HG02981 (cell line): ENCODE measurements around the gene NSF.
"Not testable (repeated sequence)": the region's sequence is repeated elsewhere in the genome, so short reads cannot be mapped to it uniquely, and the experiment has no call there.

Source experiments
- ATAC-seq: cut with Tn5 transposase; IDR thresholded peaks from one replicate; pipeline ENCODE4 v1.9.1; 2021; ENCODE audit warnings: mild to moderate bottlenecking, moderate library complexity; ENCODE audit not compliant: unreplicated experiment

Gene NSF

DNA sequence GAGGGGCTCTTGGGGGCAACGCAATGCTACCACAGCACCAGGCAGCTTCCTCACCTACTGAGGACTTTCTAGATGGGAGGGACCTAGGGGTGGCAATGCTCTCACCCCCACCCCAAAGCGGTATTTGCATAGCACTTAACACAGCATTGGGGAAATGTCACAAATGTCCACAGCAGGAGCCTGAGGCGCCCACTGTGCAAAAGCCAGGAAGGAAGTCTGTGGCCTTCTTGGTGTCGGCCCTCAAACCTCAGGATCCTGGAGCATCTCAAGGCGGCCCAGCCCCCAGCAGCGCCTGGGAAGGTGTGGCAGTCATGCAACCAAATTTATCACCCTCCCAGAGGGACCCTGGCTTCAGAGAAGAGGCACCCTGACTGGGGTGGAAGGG lies 182.7 kb downstream of the NSF start:
- ATAC-seq: no peak

DNA sequence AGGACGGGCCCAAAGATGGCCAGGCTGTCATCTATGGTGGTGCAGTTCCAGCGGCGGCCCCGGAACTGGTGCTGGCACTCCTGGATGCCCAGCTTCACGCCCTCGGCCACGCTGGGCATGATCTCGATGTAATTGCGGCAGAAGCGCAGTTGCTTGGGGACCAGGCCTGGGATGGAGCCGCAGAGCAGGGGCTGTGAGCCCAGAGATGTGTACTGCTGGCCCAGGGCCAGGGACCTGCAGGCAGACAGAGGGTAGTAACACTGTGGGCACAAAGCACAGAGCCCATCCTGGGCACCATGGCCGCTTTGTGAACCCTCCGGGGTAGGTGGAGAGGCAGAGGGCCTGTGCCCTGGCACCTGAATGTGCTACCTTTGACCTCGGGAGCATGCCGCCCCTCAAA lies 183.2 kb downstream of the NSF start:
- no peak for ATAC-seq

DNA sequence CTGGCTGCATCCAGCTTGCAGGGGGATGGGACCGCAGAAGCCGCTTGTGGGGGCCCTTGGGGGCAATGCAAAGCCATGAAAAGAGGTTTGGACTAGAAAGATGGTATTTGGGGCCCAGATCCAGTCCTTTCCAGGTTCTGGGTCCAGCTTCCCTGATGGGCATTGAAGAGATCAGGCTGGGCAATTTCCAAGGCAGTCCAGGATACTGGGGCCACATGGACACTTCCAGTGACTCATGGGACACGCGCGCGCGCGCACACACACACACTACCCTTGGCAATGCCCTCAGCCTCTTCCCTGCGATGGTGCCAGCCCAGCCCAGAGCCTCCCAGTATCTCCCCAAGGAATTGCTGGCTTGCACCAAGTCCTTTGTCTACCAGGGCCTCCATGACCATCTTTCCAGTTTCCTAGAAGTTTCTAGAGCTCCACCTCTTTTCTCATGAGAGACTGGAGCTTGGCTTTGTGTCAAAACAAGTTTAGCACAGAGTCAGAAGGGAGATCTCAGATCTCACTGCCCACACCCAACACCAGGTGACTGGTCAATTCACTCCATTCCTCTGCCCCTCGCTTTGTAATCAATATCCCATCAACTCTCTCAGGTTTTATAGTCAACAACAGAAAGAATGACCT lies 183.8 kb downstream of the NSF start:
- no peak for ATAC-seq

DNA sequence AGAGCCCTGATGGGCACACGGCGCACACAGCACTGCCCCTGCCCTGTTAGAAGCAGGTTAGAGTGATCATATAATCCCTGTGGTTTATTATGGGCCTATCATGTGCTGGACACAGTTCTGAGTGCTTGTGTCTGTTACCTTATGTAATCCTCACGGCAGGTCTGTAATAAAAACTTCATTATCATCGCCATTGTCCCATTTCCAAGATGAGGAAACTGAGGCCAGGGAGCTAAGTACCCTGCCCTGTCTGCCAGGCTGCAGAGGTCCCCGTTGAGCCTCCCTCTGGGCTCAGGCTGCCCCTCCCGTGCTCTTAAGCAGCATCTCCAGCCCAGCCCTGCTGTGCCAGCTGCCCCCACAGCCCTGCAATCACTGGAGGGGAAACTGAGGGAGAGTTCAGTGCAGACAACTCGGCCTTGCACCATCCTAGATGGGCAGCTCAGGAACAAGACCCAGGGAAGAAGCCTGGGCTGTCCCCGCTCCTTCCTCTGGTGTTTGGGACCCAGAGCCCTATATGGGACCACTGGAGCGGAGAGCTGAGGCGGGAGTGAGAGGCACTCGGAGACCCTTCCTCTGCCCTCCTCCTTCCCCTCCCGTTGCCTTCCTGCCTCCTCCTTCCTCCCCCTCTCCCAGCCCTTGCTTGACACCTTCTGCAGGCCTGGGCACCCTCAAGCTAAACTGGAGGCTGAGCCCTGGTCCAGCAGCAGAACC lies 186.0 kb downstream of the NSF start:
- ATAC-seq: no peak

DNA sequence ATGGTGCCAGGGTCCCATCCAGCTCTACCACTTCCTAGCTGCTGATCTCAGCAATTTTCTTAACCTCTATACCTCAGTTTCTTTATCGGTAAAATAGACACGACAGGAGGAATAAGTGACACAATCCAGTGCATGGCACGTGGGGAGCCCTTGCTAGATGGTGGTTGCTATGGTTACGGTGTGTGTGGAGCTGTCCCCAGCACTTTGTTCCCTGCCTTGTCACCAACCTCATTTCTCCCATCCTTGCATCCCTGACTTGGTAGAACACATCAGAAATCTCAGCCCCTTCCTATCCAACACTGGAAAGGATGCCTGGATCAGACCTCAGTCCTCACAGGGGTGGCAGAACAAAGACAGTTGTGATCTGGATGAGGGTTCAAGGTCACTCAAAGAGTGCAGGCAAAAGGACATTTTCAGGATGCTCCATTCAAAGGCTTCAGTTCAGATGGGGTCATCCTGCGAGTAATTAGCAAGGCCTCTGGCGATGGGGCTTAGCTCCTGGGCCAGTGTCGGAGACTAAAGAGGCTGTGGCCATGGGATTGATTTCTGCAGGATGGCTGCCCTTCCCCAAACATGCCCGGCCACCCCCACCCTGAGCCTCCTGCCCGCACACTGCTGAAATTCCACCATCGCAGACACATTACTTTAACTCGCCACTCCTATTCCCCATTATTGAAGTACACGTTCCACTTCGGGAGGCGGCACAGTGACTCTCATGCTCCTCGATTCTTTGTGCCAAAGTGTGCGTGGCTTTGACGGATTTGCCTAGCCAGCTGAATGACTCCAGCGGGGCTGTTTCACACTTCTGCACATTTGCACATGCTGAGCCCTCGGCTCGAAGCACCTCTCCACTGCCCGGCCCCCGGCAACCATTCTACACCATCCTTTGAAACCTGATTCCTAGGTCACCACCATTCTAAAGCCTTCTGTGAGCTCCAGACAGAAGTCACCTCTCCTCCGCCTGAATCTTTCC lies 187.8 kb downstream of the NSF start:
- ATAC-seq: no peak

DNA sequence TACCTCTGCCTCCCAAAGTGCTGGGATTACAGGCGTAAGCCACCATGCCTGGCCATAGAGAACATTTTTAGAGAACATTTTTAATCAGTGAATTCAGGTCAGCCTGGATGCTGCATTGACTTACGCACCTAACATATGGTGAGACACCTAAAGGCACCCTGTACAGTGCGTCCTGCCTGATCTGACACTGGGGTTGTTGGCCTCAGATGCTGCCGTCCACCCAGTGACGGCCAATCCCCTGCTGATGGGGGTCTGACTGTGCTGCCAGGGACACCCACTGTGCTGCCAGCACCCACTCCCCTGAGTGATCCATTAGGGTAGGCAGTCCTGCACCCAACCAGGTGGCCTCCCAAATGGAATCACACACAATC lies 189.5 kb downstream of the NSF start:
- ATAC-seq: no peak

- ATAC-seq: no peak
Observed at GRCh38 chr17:46782250-46782953, 191.9 kb downstream of the NSF start.

GRCh38 chr17:46783031-46783593 lies 192.6 kb downstream of the NSF start:
- ATAC-seq: no peak

GRCh38 chr17:46785696-46786095 lies 195.2 kb downstream of the NSF start:
- ATAC-seq: no peak

DNA sequence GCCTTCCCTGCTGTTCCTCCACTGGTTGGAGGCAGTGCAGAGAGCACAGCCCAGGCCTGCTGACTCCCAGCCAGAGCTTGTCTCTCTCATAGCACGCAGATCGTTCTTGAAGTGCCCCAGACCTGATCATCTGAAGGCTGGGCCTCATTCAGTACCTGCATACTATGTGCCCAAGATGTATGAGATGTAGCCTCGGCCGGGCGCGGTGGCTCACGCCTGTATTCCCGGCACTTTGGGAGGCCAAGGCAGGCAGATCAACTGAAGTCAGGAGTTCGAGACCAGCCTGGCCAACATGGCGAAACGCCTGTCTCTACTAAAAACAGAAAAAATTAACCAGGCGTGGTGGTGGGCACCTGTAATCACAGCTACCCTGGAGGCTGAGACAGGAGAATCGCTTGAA lies 197.0 kb downstream of the NSF start:
- no peak for ATAC-seq

- no peak for ATAC-seq
Observed at GRCh38 chr17:46788300-46788699, 197.8 kb downstream of the NSF start.

GRCh38 chr17:46788796-46789195 lies 198.3 kb downstream of the NSF start:
- ATAC-seq: no peak

- no peak for ATAC-seq
Observed at GRCh38 chr17:46789610-46790009, 199.1 kb downstream of the NSF start.

GRCh38 chr17:46790216-46790615 lies 199.7 kb downstream of the NSF start:
- no peak for ATAC-seq

- no peak for ATAC-seq
Observed at GRCh38 chr17:46791531-46791930, 201.1 kb downstream of the NSF start.

DNA sequence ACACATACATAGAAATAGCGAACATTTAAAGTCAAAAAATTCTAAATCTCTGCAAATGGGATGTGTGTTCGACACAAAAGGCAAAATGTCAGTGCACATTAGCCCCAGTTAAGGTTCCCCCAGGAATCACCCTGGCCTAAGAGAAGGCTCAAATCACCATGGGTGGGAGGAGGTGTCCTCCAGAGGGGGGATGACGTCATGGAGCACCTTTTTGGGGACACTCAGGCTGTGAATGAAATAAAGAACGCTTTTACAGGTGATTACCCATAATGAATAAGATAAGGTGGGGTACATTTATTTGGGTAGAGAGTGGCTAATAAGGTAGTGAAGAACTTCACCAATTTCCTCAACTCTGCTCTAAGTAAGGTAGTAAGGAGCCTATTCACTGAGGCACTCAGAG lies 201.6 kb downstream of the NSF start:
- no peak for ATAC-seq

GRCh38 chr17:46793023-46793422 lies 202.6 kb downstream of the NSF start:
- ATAC-seq: not testable (repeated sequence)

- no peak for ATAC-seq
Observed at GRCh38 chr17:46793541-46793940, 203.1 kb downstream of the NSF start.

DNA sequence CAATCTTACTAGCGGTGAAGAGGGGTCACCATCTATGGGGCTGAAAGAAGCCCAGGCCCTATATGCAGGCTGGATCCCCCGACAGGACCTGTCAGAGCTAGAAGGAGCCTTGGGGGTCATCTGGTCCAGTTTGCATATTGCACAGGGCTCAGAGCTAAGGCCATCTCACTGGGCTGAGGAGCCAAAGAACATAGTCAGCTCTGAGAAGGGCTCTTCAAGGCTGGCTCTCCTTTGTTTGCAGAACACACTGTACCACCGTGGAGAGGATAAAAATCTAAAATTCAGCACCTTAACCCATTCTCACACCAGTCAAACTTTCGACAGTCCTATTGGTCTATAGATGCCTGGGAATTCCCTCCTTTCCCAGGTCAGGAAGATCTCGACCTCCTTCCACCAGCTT lies 203.8 kb downstream of the NSF start:
- no peak for ATAC-seq

DNA sequence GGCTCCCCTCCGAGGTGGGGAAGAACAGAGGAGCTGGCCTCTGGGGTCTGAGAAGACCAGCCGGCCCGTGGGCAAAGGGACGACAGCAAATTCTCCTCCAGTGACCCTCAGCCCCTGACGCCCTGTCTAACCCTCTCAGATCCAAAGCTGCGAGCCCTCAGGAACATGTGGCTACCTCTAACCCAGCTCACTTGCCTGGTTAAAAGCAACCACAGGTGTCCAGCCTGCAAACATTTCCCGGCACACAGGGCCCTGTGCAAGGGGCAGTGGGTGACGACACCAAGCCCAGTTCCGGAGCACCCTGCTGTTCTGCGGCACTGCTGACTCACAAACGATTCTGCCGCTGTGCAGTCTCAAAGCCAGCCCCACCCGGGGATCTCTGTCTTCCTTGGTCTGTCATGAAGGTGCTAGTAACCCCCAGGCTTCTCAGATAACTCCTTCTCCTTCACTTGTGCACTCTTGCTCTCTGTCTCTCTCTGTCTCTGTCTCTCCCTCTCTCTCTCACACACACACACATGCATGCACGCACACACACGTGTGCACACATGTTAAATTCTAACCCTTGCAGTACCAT lies 205.0 kb downstream of the NSF start:
- no peak for ATAC-seq
